Panc1 (cell line): ENCODE measurements around the gene PELI1. TPM values are rescaled to one million over a fixed set of nuclear protein-coding genes. Genes with fewer than 3 reads are reported as not detected.
A peak's percentile ranks its signal among the peaks of the same experiment; 100 is the strongest.

Experiments
- ATAC-seq: fragments of 200-7000 bp; cut with Tn5 transposase; 2 replicates; pipeline ENCODE4 v1.9.1; 2020; ENCODE audit warnings: mild to moderate bottlenecking, moderate library complexity
- BruUV-seq: library from RNA; stranded (reverse); fragments of 400-500 nt; replicated peaks from 2 replicates; lab custom pipeline; 2021; lab: Mats Ljungman, UMichigan
- CTCF ChIA-PET: fragments of 300-600 bp; sonication (Branson Sonifier 250); formaldehyde crosslinking; loops from one replicate; lab custom pipeline; 2022; ENCODE audit warnings: antibody characterized with exemption; lab: Charles Lee
- POLR2A ChIA-PET: fragments of 300-600 bp; sonication (Branson Sonifier 250); formaldehyde crosslinking; loops from one replicate; lab custom pipeline; 2022; ENCODE audit warnings: antibody characterized with exemption; lab: Charles Lee
- DNase-seq: peaks from one replicate; pipeline ENCODE4 v3.0.0-alpha.2; 2010; ENCODE audit warnings: low read depth, low spot score
- H3K27ac ChIP-seq: 2 replicates; pipeline ENCODE4 v1.5.1; 2011; ENCODE audit warnings: mild to moderate bottlenecking, low read length, inconsistent platforms
- H3K27me3 ChIP-seq: fragments of 200-500 bp; sonication (Bioruptor generic); 2 replicates; pipeline ENCODE4 v1.6.0; 2014; ENCODE audit warnings: low read length, inconsistent platforms; ENCODE audit not compliant: control insufficient read depth, insufficient read depth
- H3K36me3 ChIP-seq: fragments of 200-500 bp; sonication (Bioruptor generic); 2 replicates; pipeline ENCODE4 v1.5.1; 2014; ENCODE audit warnings: inconsistent platforms, mild to moderate bottlenecking, low read length, moderate library complexity; ENCODE audit not compliant: control insufficient read depth, insufficient read depth
- H3K4me1 ChIP-seq: 2 replicates; pipeline ENCODE4 v1.5.1; 2011; ENCODE audit warnings: inconsistent platforms, mild to moderate bottlenecking, low read length, moderate library complexity; ENCODE audit not compliant: control insufficient read depth, insufficient read depth
- H3K4me3 ChIP-seq, 2 experiments: 2 replicates each; pipeline ENCODE4 v1.5.1; 2011 to 2012; ENCODE audit warnings: low read depth in 2 of 2, low read length in 2 of 2, mild to moderate bottlenecking in 2 of 2, inconsistent platforms in 1 of 2, moderate library complexity in 1 of 2
- H3K9me3 ChIP-seq: fragments of 200-500 bp; sonication (Bioruptor generic); 2 replicates; pipeline ENCODE4 v1.5.1; 2014; ENCODE audit warnings: low read depth, mild to moderate bottlenecking, inconsistent platforms, low read length, moderate library complexity; ENCODE audit not compliant: control insufficient read depth, insufficient read depth
- CTCF ChIP-seq: fragments of 450-650 bp; IDR thresholded peaks from 2 replicates; pipeline ENCODE4 v1.5.1; 2017; ENCODE audit warnings: mild to moderate bottlenecking
- POLR2AphosphoS5 ChIP-seq: IDR thresholded peaks from 2 replicates; pipeline ENCODE4 v1.6.1; 2012; ENCODE audit warnings: mild to moderate bottlenecking, low read depth, low read length, moderate library complexity
- REST ChIP-seq, 2 experiments: IDR thresholded peaks; 2 replicates each; pipeline ENCODE4 v1.6.1; 2011 to 2012; ENCODE audit warnings: low read depth in 2 of 2, control low read depth in 1 of 2, low read length in 1 of 2, mild to moderate bottlenecking in 1 of 2, moderate library complexity in 1 of 2; ENCODE audit not compliant: insufficient read depth in 1 of 2
- SIN3A ChIP-seq: IDR thresholded peaks from 2 replicates; pipeline ENCODE4 v1.6.1; 2012; ENCODE audit warnings: low read depth, mild to moderate bottlenecking, low read length, moderate library complexity, borderline replicate concordance; ENCODE audit not compliant: insufficient read depth
- TCF7L2 ChIP-seq: IDR thresholded peaks from 2 replicates; pipeline ENCODE4 v1.6.1; 2011; ENCODE audit warnings: mild to moderate bottlenecking, low read depth, low read length, inconsistent platforms
- in situ Hi-C: cut with HindIII; loops from 2 replicates; pipeline ENCODE4 v1.10.0; 2016; ENCODE audit warnings: low sequenced_read_pairs, low pct_unique_long_range_greater_than_20kb
- intact Hi-C: fragments of 100-400 bp; cut with micrococcal nuclease; formaldehyde crosslinking; loops from one replicate; pipeline ENCODE4 v1.10.0; 2022; ENCODE audit not compliant: unreplicated experiment
- total RNA-seq: library from RNA; stranded (reverse); gene quantifications from one replicate; pipeline ENCODE4 v1.2.1, GENCODE V29; 2021; ENCODE audit not compliant: unreplicated experiment

The PELI1 gene
- total RNA-seq, 1 experiment from 2014 or later = 6.7 TPM

GRCh38 chr2:64145119-64145518 lies 899 bp upstream of the PELI1 start:
- Histone ChIP-seq H3K4me3 (no peak overlapping the region), H3K27ac (peak overlapping the region; percentile 82; the same call in 1 of the 2 replicates), H3K27me3 (no peaks in the 10 kb centered on the region; the same call in 1 of the 2 replicates), H3K4me1 (peaks cover 16% of the 10 kb centered on the region), H3K36me3 (no peaks in the 10 kb centered on the region), H3K9me3 (no peaks in the 10 kb centered on the region)
- CTCF ChIA-PET = no interaction called here
- no peak for ATAC-seq
- no peak for TF ChIP-seq CTCF
- no peak for TF ChIP-seq REST (IDR thresholded peaks at IDR 0.05; ENCODE audit: insufficient read depth in 1 of 2, low read depth in 2 of 2, low read length in 1 of 2)
- no peak for TF ChIP-seq SIN3A
- TF ChIP-seq POLR2AphosphoS5 = no peak
- no peak for TF ChIP-seq TCF7L2
- BruUV-seq = no TSS peak
- DNase-seq = no peak
- POLR2A ChIA-PET = no interaction called here
- in situ Hi-C loops (no loop called here), intact Hi-C loops (no loop called here)

- in situ Hi-C loops (no loop called here), intact Hi-C loops (no loop called here)
- Histone ChIP-seq H3K9me3 (no peaks in the 10 kb centered on the region), H3K4me3 (peak overlapping the region; percentile 76 to 85), H3K27me3 (no peaks in the 10 kb centered on the region), H3K36me3 (no peaks in the 10 kb centered on the region), H3K27ac (peak overlapping the region; percentile 55), H3K4me1 (peaks cover 16% of the 10 kb centered on the region)
- DNase-seq (no peak), ATAC-seq (peak; percentile 54)
- TSS peak; percentile 82 for BruUV-seq
- POLR2A ChIA-PET = no interaction called here
- no peak for TF ChIP-seq POLR2AphosphoS5
- no peak for TF ChIP-seq REST (IDR thresholded peaks at IDR 0.05; ENCODE audit: insufficient read depth in 1 of 2, low read depth in 2 of 2, low read length in 1 of 2)
- TF ChIP-seq TCF7L2 = peak; percentile 86
- TF ChIP-seq CTCF = no peak
- no peak; the same call in 1 of the 2 replicates for TF ChIP-seq SIN3A
- CTCF ChIA-PET = no interaction called here
Observed at GRCh38 chr2:64143169-64144056, 807 bp downstream of the PELI1 start.
